IMR-90 (cell line): ENCODE measurements around the gene SPAG16. TPM values are rescaled to one million over a fixed set of nuclear protein-coding genes. Genes with fewer than 3 reads are reported as not detected.

Experiments used
- ATAC-seq: fragments of 200-7000 bp; cut with Tn5 transposase; 2 replicates; pipeline ENCODE4 v1.9.1; 2020; ENCODE audit warnings: low read depth, mild to moderate bottlenecking, moderate library complexity
- BruUV-seq: library from RNA; stranded (reverse); fragments of 400-500 nt; replicated peaks from 2 replicates; lab custom pipeline; 2021; lab: Mats Ljungman, UMichigan
- CTCF ChIA-PET: fragments of 300-600 bp; formaldehyde crosslinking; extraction: SDS; loops from one replicate; lab custom pipeline; 2021; ENCODE audit warnings: antibody characterized with exemption; lab: Yijun Ruan, JAX
- POLR2A ChIA-PET: fragments of 300-600 bp; sonication (Branson Sonifier 250); formaldehyde crosslinking; loops from one replicate; lab custom pipeline; 2022; ENCODE audit warnings: antibody characterized with exemption; ENCODE audit not compliant: unreplicated experiment; lab: Charles Lee
- DNase-seq: peaks from one replicate; pipeline ENCODE4 v3.0.0; 2013
- H2AFZ ChIP-seq: replicated peaks from 2 replicates; pipeline ENCODE3; 2013; ENCODE audit warnings: low read length, mild to moderate bottlenecking; ENCODE audit not compliant: poor library complexity
- H2AK5ac ChIP-seq: 2 replicates; pipeline ENCODE4 v1.6.1; 2013; ENCODE audit warnings: low read depth, low read length, inconsistent platforms
- H2AK9ac ChIP-seq: replicated peaks from 2 replicates; pipeline ENCODE3; 2013; ENCODE audit warnings: mild to moderate bottlenecking, low read depth, low read length, moderate library complexity; ENCODE audit not compliant: poor library complexity
- H2BK120ac ChIP-seq: 2 replicates; pipeline ENCODE4 v1.6.1; 2013; ENCODE audit warnings: low read depth, low read length, inconsistent platforms
- H2BK15ac ChIP-seq: 3 replicates; pipeline ENCODE4 v1.6.1; 2013; ENCODE audit warnings: low read depth, low read length, inconsistent platforms
- H2BK20ac ChIP-seq: 2 replicates; pipeline ENCODE4 v1.6.1; 2013; ENCODE audit warnings: low read depth, mild to moderate bottlenecking, inconsistent platforms, low read length, moderate library complexity
- H2BK5ac ChIP-seq: 2 replicates; pipeline ENCODE4 v1.6.1; 2013; ENCODE audit warnings: mild to moderate bottlenecking, low read depth, low read length, inconsistent platforms; ENCODE audit not compliant: poor library complexity, severe bottlenecking
- H3K14ac ChIP-seq: replicated peaks from 2 replicates; pipeline ENCODE4 v1.6.1; 2013; ENCODE audit warnings: low read depth, low read length, inconsistent platforms
- H3K18ac ChIP-seq: 2 replicates; pipeline ENCODE4 v1.6.1; 2013; ENCODE audit warnings: low read depth, low read length, control low read depth
- H3K23ac ChIP-seq: 2 replicates; pipeline ENCODE4 v1.6.1; 2013; ENCODE audit warnings: low read depth, low read length, inconsistent platforms
- H3K27ac ChIP-seq: 2 replicates; pipeline ENCODE4 v1.5.1; 2013; ENCODE audit warnings: mild to moderate bottlenecking, control low read depth, low read length; ENCODE audit not compliant: insufficient read depth
- H3K27me3 ChIP-seq: 2 replicates; pipeline ENCODE4 v1.6.1; 2013; ENCODE audit warnings: low read length; ENCODE audit not compliant: control insufficient read depth, insufficient read depth
- H3K36me3 ChIP-seq: 2 replicates; pipeline ENCODE4 v1.6.1; 2013; ENCODE audit warnings: low read length, mixed read lengths; ENCODE audit not compliant: control insufficient read depth, insufficient read depth
- H3K4ac ChIP-seq: 2 replicates; pipeline ENCODE4 v1.6.1; 2013; ENCODE audit warnings: low read depth, low read length, inconsistent platforms
- H3K4me1 ChIP-seq: 2 replicates; pipeline ENCODE4 v1.6.1; 2013; ENCODE audit warnings: low read length, mixed read lengths; ENCODE audit not compliant: control insufficient read depth, insufficient read depth
- H3K4me2 ChIP-seq: 2 replicates; pipeline ENCODE4 v1.6.1; 2013; ENCODE audit warnings: low read depth, mild to moderate bottlenecking, control low read depth, low read length, moderate library complexity
- H3K4me3 ChIP-seq: 2 replicates; pipeline ENCODE4 v1.5.1; 2013; ENCODE audit warnings: low read depth, mild to moderate bottlenecking, control low read depth, low read length, moderate library complexity; ENCODE audit not compliant: insufficient read depth
- H3K56ac ChIP-seq: 2 replicates; pipeline ENCODE4 v1.6.1; 2013; ENCODE audit warnings: low read length, inconsistent platforms; ENCODE audit not compliant: insufficient read depth; ENCODE audit errors: extremely low read depth
- H3K79me1 ChIP-seq, 2 experiments: 2 replicates each; pipeline ENCODE4 v1.6.1; 2013; ENCODE audit warnings: low read length in 2 of 2, inconsistent platforms in 1 of 2, low read depth in 1 of 2
- H3K9ac ChIP-seq: 2 replicates; pipeline ENCODE4 v1.6.1; 2013; ENCODE audit warnings: low read depth, low read length, control low read depth
- H3K9me1 ChIP-seq: 2 replicates; pipeline ENCODE4 v1.6.1; 2013; ENCODE audit warnings: low read length, inconsistent platforms; ENCODE audit not compliant: insufficient read depth
- H3K9me3 ChIP-seq: 2 replicates; pipeline ENCODE4 v1.6.1; 2013; ENCODE audit warnings: low read length; ENCODE audit not compliant: control insufficient read depth, insufficient read depth
- H4K20me1 ChIP-seq: 2 replicates; pipeline ENCODE4 v1.6.1; 2013; ENCODE audit warnings: low read length, inconsistent platforms; ENCODE audit not compliant: insufficient read depth
- H4K5ac ChIP-seq: 2 replicates; pipeline ENCODE4 v1.6.1; 2013; ENCODE audit warnings: mild to moderate bottlenecking, low read depth, low read length, control low read depth
- H4K8ac ChIP-seq, 2 experiments: 2 replicates each; pipeline ENCODE4 v1.6.1; 2013; ENCODE audit warnings: low read depth in 2 of 2, low read length in 2 of 2, control low read depth in 1 of 2, inconsistent platforms in 1 of 2
- H4K91ac ChIP-seq: 2 replicates; pipeline ENCODE4 v1.6.1; 2013; ENCODE audit warnings: low read depth, low read length, inconsistent platforms; ENCODE audit not compliant: insufficient read depth
- BHLHE40 ChIP-seq: fragments of 150-350 bp; IDR thresholded peaks from 2 replicates; pipeline ENCODE4 v1.6.1; 2016; ENCODE audit warnings: mild to moderate bottlenecking, low read depth, low read length
- CEBPB ChIP-seq: IDR thresholded peaks from 2 replicates; pipeline ENCODE4 v1.6.1; 2012; ENCODE audit warnings: low read depth, low read length, improper control_type of control experiment
- CHD1 ChIP-seq: IDR thresholded peaks from 2 replicates; pipeline ENCODE4 v1.6.1; 2012; ENCODE audit warnings: low read depth, low read length, improper control_type of control experiment
- CTCF ChIP-seq: conservative IDR thresholded peaks from 2 replicates; pipeline ENCODE4 v1.5.1; 2012; ENCODE audit warnings: mild to moderate bottlenecking, low read depth, low read length, improper control_type of control experiment
- ELK1 ChIP-seq: fragments of 150-350 bp; IDR thresholded peaks from 2 replicates; pipeline ENCODE4 v1.6.1; 2016; ENCODE audit warnings: low read depth, mild to moderate bottlenecking, low read length, moderate library complexity, borderline replicate concordance
- FOS ChIP-seq: fragments of 150-350 bp; IDR thresholded peaks from 2 replicates; pipeline ENCODE4 v1.6.1; 2016; ENCODE audit warnings: low read depth, low read length
- MAFK ChIP-seq: IDR thresholded peaks from 2 replicates; pipeline ENCODE4 v1.6.1; 2012; ENCODE audit warnings: low read depth, low read length, improper control_type of control experiment
- MAZ ChIP-seq: IDR thresholded peaks from 2 replicates; pipeline ENCODE4 v1.6.1; 2012; ENCODE audit warnings: low read depth, mild to moderate bottlenecking, low read length, improper control_type of control experiment, moderate library complexity, borderline replicate concordance
- MXI1 ChIP-seq: IDR thresholded peaks from 2 replicates; pipeline ENCODE4 v1.6.1; 2012; ENCODE audit warnings: low read depth, mild to moderate bottlenecking, low read length, moderate library complexity, borderline replicate concordance
- NFE2L2 ChIP-seq: fragments of 150-350 bp; IDR thresholded peaks from 2 replicates; pipeline ENCODE4 v1.6.1; 2016; ENCODE audit warnings: low read depth, mild to moderate bottlenecking, low read length
- POLR2A ChIP-seq: IDR thresholded peaks from 2 replicates; pipeline ENCODE4 v1.6.1; 2012; ENCODE audit warnings: mild to moderate bottlenecking, low read depth, low read length
- RAD21 ChIP-seq: IDR thresholded peaks from 2 replicates; pipeline ENCODE4 v1.6.1; 2012; ENCODE audit warnings: low read length, improper control_type of control experiment
- RCOR1 ChIP-seq: IDR thresholded peaks from 2 replicates; pipeline ENCODE4 v1.6.1; 2012; ENCODE audit warnings: mild to moderate bottlenecking, low read length, improper control_type of control experiment; ENCODE audit not compliant: insufficient replicate concordance
- RFX5 ChIP-seq: IDR thresholded peaks from 2 replicates; pipeline ENCODE4 v1.8.0; 2012; ENCODE audit warnings: low read depth, mild to moderate bottlenecking, low read length, moderate library complexity
- SMC3 ChIP-seq: fragments of 150-350 bp; IDR thresholded peaks from 2 replicates; pipeline ENCODE4 v1.6.1; 2016; ENCODE audit warnings: low read depth, mild to moderate bottlenecking, antibody characterized with exemption, low read length, moderate library complexity
- WGBS, 2 experiments: methylation state at CpG; one replicate each; pipeline versions ENCODE4 v1.1.5 to v1.1.7; 2013; ENCODE audit warnings: missing lambda C conversion rate in 2 of 2; ENCODE audit not compliant: insufficient read length in 1 of 2; ENCODE audit errors: extremely low coverage in 2 of 2; 5-methylcytosine and 5-hydroxymethylcytosine counted together
- dilution Hi-C: fragments of 300-500 bp; cut with HindIII; formaldehyde crosslinking; loops from one replicate; pipeline ENCODE4 v1.14.3; 2018; ENCODE audit warnings: low sequenced_read_pairs; ENCODE audit not compliant: unreplicated experiment
- in situ Hi-C: fragments of 300-500 bp; cut with MboI; formaldehyde crosslinking; loops from 3 replicates; pipeline ENCODE4 v1.14.3; 2019; ENCODE audit warnings: low sequenced_read_pairs, inconsistent platforms, mixed read lengths
- intact Hi-C: fragments of 100-400 bp; cut with micrococcal nuclease; formaldehyde crosslinking; loops from 2 replicates; pipeline ENCODE4 v1.10.0; 2022
- polyA plus RNA-seq, 3 experiments: library from polyadenylated mRNA; depleted of rRNA; stranded (reverse); fragments of >200 nt; gene quantifications; 2 replicates each; pipeline ENCODE4 v1.2.3, GENCODE V29; 2012; ENCODE audit warnings: low replicate concordance in 1 of 3
- total RNA-seq: library from RNA; depleted of rRNA; stranded (reverse); fragments of >200 nt; gene quantifications from 2 replicates; pipeline ENCODE4 v1.2.3, GENCODE V29; 2012
- TF ChIP-seq, protein P1 (sequence below): fragments of 150-350 bp; IDR thresholded peaks from 2 replicates; pipeline ENCODE4 v1.6.1; 2017; ENCODE audit warnings: mild to moderate bottlenecking, antibody characterized with exemption, low read length, low read depth

Gene SPAG16
- total and polyA plus RNA-seq, 2 of the 4 experiments (the other 2 are of a cell fraction): 7.3 to 13.5 TPM

GRCh38 chr2:214104967-214105366, 820.7 kb downstream of the SPAG16 start:
- ChIA-PET POLR2A (no interaction called here), CTCF (interaction anchor here (0.6 to 1.6 kb wide), 2 partner anchors 15 to 1412 kb away, joined by 3 to 4 read pairs; no protein-coding TSS in a partner anchor)
- H2AK5ac ChIP-seq: no peak overlapping the region
- H4K91ac ChIP-seq: no peak overlapping the region
- no peak for DNase-seq
- ATAC-seq: no peak
- H2AK9ac ChIP-seq: no peak overlapping the region
- no CpG with 5 or more reads among the region's 5 CpGs for WGBS, 2 experiments
- H3K4me1 ChIP-seq: 0 out of 2 replicates have a peak, but pooled peaks cover 2% of the 10 kb centered on the region
- H4K5ac ChIP-seq: no peak overlapping the region
- no peak overlapping the region for H2BK15ac ChIP-seq
- no peaks in the 10 kb centered on the region for H3K9me1 ChIP-seq
- H3K27me3 ChIP-seq: no peaks in the 10 kb centered on the region
- H3K23ac ChIP-seq: no peak overlapping the region
- no peak overlapping the region for H3K9ac ChIP-seq
- no peaks in the 10 kb centered on the region for H4K20me1 ChIP-seq
- intact Hi-C loops: no loop called here
- H3K27ac ChIP-seq: no peak overlapping the region
- in situ Hi-C loops: no loop called here
- dilution Hi-C loops: no loop called here
- no peaks in the 10 kb centered on the region for H3K36me3 ChIP-seq
- H3K4me2 ChIP-seq: no peak overlapping the region
- no peak overlapping the region for H3K18ac ChIP-seq
- H2BK5ac ChIP-seq: no peak overlapping the region
- H2BK20ac ChIP-seq: no peak overlapping the region
- H3K14ac ChIP-seq: no peak overlapping the region
- no peak overlapping the region for H4K8ac ChIP-seq
- BruUV-seq: no TSS peak
- H2AFZ ChIP-seq: no peak overlapping the region
- H3K56ac ChIP-seq: no peak overlapping the region
- H2BK120ac ChIP-seq: no peak overlapping the region
- H3K4ac ChIP-seq: no peak overlapping the region
- no peak for TF ChIP-seq CEBPB
- TF ChIP-seq FOS: no peak
- no peak for TF ChIP-seq CTCF
- no peak for TF ChIP-seq ELK1
- no peak for TF ChIP-seq CHD1
- TF ChIP-seq MXI1: no peak
- no peak for TF ChIP-seq BHLHE40
- TF ChIP-seq SMC3: no peak
- TF ChIP-seq NFE2L2: no peak
- TF ChIP-seq MAZ: no peak
- no peak for TF ChIP-seq MAFK
- no peak for TF ChIP-seq RFX5
- no peak for TF ChIP-seq POLR2A
- no peak for TF ChIP-seq RCOR1
- no peak for TF ChIP-seq RAD21
- TF ChIP-seq, protein P1, sequence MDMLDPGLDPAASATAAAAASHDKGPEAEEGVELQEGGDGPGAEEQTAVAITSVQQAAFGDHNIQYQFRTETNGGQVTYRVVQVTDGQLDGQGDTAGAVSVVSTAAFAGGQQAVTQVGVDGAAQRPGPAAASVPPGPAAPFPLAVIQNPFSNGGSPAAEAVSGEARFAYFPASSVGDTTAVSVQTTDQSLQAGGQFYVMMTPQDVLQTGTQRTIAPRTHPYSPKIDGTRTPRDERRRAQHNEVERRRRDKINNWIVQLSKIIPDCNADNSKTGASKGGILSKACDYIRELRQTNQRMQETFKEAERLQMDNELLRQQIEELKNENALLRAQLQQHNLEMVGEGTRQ: no peak
- no peak overlapping the region for H3K4me3 ChIP-seq
- H3K9me3 ChIP-seq: peaks cover 2% of the 10 kb centered on the region; the same call in 1 of the 2 replicates
- no peaks in the 10 kb centered on the region for H3K79me1 ChIP-seq
